A549 treated with GW870086 at 1 μM for 4 hours (cell line): ENCODE measurements around the gene SLC38A3. TPM values are rescaled to one million over a fixed set of nuclear protein-coding genes. Genes with fewer than 3 reads are reported as not detected.

Source experiments
- total RNA-seq: library from RNA; stranded (reverse); fragments of 200-300 nt; extraction: Qiagen RNA extraction; gene quantifications from 5 replicates; pipeline ENCODE4 v1.2.3, GENCODE V29; 2022; ENCODE audit warnings: low read depth

The SLC38A3 gene
- 0.06 to 0.14 TPM in 2 of 5 replicates, not detected in the others for total RNA-seq

DNA sequence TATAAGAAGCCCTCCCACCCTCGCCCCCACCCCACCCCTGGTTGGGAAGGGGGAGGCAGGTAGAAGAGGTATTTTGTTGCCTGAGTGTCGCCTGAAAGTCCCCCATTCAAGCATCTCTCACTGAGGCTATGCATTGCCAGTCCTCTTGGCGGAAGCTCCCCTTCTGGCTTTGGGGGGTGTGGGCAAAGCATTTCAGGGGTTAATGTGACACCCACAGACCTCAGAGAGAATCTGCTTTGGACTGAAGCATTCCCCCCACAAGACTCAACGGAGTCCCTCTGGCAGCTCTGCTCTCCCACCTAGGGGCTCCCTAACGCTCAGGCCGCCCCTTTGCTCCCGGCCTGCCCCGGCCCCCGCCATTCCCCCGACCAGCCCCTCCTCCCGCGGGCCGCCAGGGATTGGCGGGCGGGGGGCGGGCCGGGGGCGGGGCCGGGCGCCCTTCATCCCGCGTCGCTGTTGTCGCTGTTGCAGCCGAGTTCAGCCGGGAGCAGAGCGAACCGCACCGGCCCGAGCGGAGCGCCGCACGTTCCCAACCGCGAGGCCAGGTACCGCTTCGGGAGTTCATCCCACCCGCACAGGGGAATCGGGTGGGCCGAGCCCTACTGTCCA lies at the start of gene SLC38A3:
TSS of gene SLC38A3 (plus strand) at position 468 of the 609 bp plus-strand sequence. CDS start 8,929 bp downstream, outside the sequence.

DNA sequence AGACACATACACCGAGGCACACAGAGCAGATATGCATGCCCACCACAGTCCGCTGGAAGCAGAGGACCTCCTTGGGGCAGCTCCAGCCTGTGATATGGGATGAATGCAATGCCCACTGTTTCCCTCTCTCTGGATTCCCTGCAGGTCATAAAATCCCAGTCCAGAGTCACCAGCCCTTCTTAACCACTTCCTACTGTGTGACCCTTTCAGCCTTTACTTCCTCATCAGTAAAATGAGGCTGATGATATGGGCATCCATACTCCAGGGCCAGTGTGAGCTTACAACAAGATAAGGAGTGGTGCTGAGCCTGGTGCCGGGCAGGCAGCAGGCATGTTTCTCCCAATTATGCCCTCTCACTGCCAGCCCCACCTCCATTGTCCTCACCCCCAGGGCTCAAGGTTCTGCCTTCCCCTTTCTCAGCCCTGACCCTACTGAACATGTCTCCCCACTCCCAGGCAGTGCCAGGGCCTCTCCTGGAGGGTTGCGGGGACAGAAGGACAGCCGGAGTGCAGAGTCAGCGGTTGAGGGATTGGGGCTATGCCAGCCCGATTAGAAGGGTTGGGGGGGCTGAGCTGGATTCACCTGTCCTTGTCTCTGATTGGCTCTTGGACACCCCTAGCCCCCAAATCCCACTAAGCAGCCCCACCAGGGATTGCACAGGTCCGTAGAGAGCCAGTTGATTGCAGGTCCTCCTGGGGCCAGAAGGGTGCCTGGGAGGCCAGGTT lies 14.0 kb upstream of the SLC38A3 start, which contains the start of gene GNAT1:
TSS of gene GNAT1 (plus strand) at position 675 of the 725 bp plus-strand sequence. CDS start 116 bp downstream, outside the sequence.

DNA sequence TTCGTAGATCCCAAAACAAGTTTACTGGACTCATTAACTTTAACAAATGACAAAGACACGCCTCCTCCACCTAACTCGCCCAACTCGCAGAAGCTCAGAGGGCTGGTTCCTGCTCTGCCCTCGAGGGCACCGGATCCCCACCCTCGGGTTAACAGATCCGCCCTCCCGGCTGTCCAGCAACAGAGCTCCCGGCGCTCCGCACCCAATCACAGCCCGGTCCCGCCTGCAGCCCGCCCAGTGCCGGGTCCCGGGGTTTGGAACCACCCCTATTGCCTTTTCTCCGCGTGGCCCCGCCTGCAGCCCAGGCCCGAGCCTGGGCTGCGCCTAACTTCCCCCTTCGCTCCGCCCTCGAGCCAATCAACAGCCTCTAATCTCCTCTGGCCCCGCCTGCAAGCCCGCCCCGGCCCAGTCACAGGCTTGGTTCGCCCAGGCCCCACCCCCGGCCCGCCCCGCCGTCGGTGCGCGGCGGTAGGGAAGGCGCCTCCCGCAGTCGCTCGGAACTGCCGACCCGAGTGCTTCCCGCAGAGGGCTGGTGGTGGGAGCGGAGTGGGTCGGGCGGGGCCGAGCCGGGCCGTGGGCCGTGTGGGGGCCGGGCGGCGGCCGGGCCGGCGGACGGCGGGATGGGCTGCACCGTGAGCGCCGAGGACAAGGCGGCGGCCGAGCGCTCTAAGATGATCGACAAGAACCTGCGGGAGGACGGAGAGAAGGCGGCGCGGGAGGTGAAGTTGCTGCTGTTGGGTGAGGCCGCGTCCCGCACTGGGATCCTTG lies 30.8 kb downstream of the SLC38A3 start, which contains the start of gene GNAI2:
TSS of gene GNAI2 (plus strand) at position 489 of the 768 bp plus-strand sequence. CDS start at position 621, 132 bp downstream.

DNA sequence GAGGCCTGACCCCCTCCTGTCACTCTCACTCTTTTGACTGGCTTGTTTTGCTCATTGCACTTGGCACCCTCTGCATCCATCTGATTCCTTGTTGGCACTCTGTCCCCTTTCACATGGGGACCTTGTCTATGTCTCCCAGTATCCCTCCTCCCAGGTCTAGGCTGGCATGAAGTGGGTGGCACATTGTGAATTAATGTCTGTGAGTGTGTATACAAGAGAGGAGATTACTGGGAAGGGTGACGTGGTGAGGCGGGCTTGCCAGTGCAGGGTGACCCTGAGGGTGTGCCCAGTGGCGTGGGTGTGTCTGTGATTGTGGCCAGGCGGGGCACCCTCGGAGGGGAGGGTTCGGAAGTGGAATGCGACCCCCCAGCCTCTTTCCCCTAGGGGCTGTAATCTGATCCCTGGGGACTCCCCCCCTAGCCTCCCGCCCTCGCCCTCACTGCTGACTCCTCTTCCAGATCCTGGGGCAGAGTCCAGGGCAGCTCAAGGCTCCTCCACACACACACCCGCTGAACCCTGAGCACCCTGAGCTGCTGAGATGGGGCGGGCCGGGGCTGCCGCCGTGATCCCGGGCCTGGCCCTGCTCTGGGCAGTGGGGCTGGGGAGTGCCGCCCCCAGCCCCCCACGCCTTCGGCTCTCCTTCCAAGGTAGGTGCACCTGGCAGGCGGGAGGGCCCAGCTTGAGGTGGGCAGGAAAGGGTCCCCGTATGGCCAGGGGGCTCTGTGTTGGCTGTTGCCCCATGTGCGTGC lies 63.8 kb downstream of the SLC38A3 start, which contains the start of gene SEMA3B:
TSS of gene SEMA3B (plus strand) at position 445 of the 749 bp plus-strand sequence. CDS start at position 539, 94 bp downstream.

Other genes with a start within 250 kb of the SLC38A3 start
- gene RBM5, start 116.4 kb upstream of the SLC38A3 start, total RNA-seq: 31.0 to 33.5 TPM (median 33.0 TPM) in 5 replicates
- 10.1 to 16.4 TPM (median 15.0 TPM) in 5 replicates for gene SEMA3F, start 49.9 kb upstream of the SLC38A3 start, total RNA-seq
- not detected in 5 replicates for gene GNAT1, start 13.7 kb upstream of the SLC38A3 start, total RNA-seq
- gene GNAI2, start 30.9 kb downstream of the SLC38A3 start, total RNA-seq: 36.6 to 47.7 TPM (median 45.5 TPM) in 5 replicates
- gene SEMA3B, start 63.9 kb downstream of the SLC38A3 start, total RNA-seq: 5.1 to 9.7 TPM (median 7.3 TPM) in 5 replicates
- 0.10 TPM in 1 of 5 replicates, not detected in the others for gene LSMEM2, start 73.8 kb downstream of the SLC38A3 start, total RNA-seq
- 69.2 to 98.8 TPM (median 94.6 TPM) in 5 replicates for gene IFRD2, start 87.2 kb downstream of the SLC38A3 start, total RNA-seq
- 6.4 to 11.3 TPM (median 9.6 TPM) in 5 replicates for gene HYAL3, start 94.1 kb downstream of the SLC38A3 start, total RNA-seq
- 6.2 to 8.9 TPM (median 6.5 TPM) in 5 replicates for gene NAA80, start 94.1 kb downstream of the SLC38A3 start, total RNA-seq
- 0.45 to 0.70 TPM (median 0.56 TPM) in 5 replicates for gene HYAL1, start 98.3 kb downstream of the SLC38A3 start, total RNA-seq
- gene HYAL2, start 117.5 kb downstream of the SLC38A3 start, total RNA-seq: 24.6 to 31.4 TPM (median 30.4 TPM) in 5 replicates
- gene TUSC2, start 123.0 kb downstream of the SLC38A3 start, total RNA-seq: 28.2 to 41.0 TPM (median 36.2 TPM) in 5 replicates
- gene RASSF1, start 135.6 kb downstream of the SLC38A3 start, total RNA-seq: 17.0 to 21.1 TPM (median 19.6 TPM) in 5 replicates
- 0.37 to 1.8 TPM (median 1.2 TPM) in 5 replicates for gene ZMYND10, start 140.5 kb downstream of the SLC38A3 start, total RNA-seq
- 11.4 to 12.6 TPM (median 11.9 TPM) in 5 replicates for gene NPRL2, start 145.5 kb downstream of the SLC38A3 start, total RNA-seq
- 13.9 to 22.8 TPM (median 19.4 TPM) in 5 replicates for gene CYB561D2, start 145.6 kb downstream of the SLC38A3 start, total RNA-seq
- gene TMEM115, start 154.2 kb downstream of the SLC38A3 start, total RNA-seq: 39.4 to 47.2 TPM (median 44.6 TPM) in 5 replicates